Astrocyte of the spinal cord (primary cell): ENCODE data around the gene ABCC1.

ENCODE experiments used
- DNase-seq: peaks from one replicate; pipeline ENCODE4 v3.0.0; 2011; ENCODE audit warnings: low read depth, low spot score
- H3K4me3 ChIP-seq: 2 replicates; pipeline ENCODE4 v1.5.1; 2011; ENCODE audit warnings: low read depth, mild to moderate bottlenecking, low read length, moderate library complexity
- CTCF ChIP-seq: IDR thresholded peaks from 2 replicates; pipeline ENCODE4 v1.5.1; 2012; ENCODE audit warnings: low read depth, mild to moderate bottlenecking, low read length, inconsistent platforms
- in situ Hi-C: cut with HindIII; loops from 2 replicates; pipeline ENCODE4 v1.10.0; 2017; ENCODE audit warnings: low sequenced_read_pairs

The ABCC1 gene

GRCh38 chr16:16113076-16113475 lies 163.7 kb downstream of the ABCC1 start:
- H3K4me3 ChIP-seq, result no peak overlapping the region
- DNase-seq, result no peak
- TF ChIP-seq CTCF, result no peak
- in situ Hi-C loops, result no loop called here

- TF ChIP-seq CTCF, result no peak
- no peak for DNase-seq
- in situ Hi-C loops, result no loop called here
These were observed 167.4 kb downstream of the ABCC1 start for GRCh38 chr16:16116841-16117240.

GRCh38 chr16:16118337-16118736 lies 168.9 kb downstream of the ABCC1 start:
- no peak for DNase-seq
- in situ Hi-C loops, result no loop called here
- no peak for TF ChIP-seq CTCF
- no peak overlapping the region for H3K4me3 ChIP-seq

More at GRCh38 chr16:16116841-16117240, 167.4 kb downstream of the ABCC1 start:
- no peak overlapping the region for H3K4me3 ChIP-seq

- no peak overlapping the region for H3K4me3 ChIP-seq
- no peak for DNase-seq
- in situ Hi-C loops, result no loop called here
- TF ChIP-seq CTCF, result no peak
These were observed 170.6 kb downstream of the ABCC1 start for GRCh38 chr16:16120044-16120381.

GRCh38 chr16:16120382-16121184 lies 171.2 kb downstream of the ABCC1 start:
- TF ChIP-seq CTCF, result no peak
- DNase-seq, result no peak
- no peak overlapping the region for H3K4me3 ChIP-seq
- in situ Hi-C loops, result no loop called here

GRCh38 chr16:16121185-16121727 lies 171.8 kb downstream of the ABCC1 start:
- in situ Hi-C loops, result no loop called here
- TF ChIP-seq CTCF, result no peak
- no peak overlapping the region for H3K4me3 ChIP-seq
- no peak for DNase-seq
